WTC11 (cell line): ENCODE results near the gene ADAMTS8. TPM values are rescaled to one million over a fixed set of nuclear protein-coding genes. Genes with fewer than 3 reads are reported as not detected.

Experiments used
- ATAC-seq: fragments of 200-7000 bp; cut with Tn5 transposase; 2 replicates; pipeline ENCODE4 v1.10.0; 2021; ENCODE audit warnings: mild to moderate bottlenecking, moderate library complexity
- CTCF ChIA-PET: fragments of 300-600 bp; sonication (Branson Sonifier 250); formaldehyde crosslinking; loops from one replicate; lab custom pipeline; 2021; ENCODE audit warnings: antibody characterized with exemption; lab: Charles Lee
- POLR2A ChIA-PET: fragments of 350-600 bp; sonication (Branson Sonifier 250); formaldehyde crosslinking; loops from one replicate; lab custom pipeline; 2021; ENCODE audit warnings: antibody characterized with exemption; lab: Charles Lee
- DNase-seq: peaks from one replicate; pipeline ENCODE4 v3.0.0; 2021; ENCODE audit warnings: low spot score
- H3K27ac Mint-ChIP-seq: 2 replicates; pipeline ENCODE4 v1.8.0; 2021; ENCODE audit warnings: mixed read lengths
- H3K27me3 Mint-ChIP-seq: 2 replicates; pipeline ENCODE4 v1.8.0; 2021; ENCODE audit warnings: low read depth, mild to moderate bottlenecking, moderate library complexity, mixed read lengths
- H3K36me3 Mint-ChIP-seq: 2 replicates; pipeline ENCODE4 v1.8.0; 2021; ENCODE audit warnings: mixed read lengths
- H3K4me1 Mint-ChIP-seq: 2 replicates; pipeline ENCODE4 v1.8.0; 2022; ENCODE audit warnings: mixed read lengths
- H3K4me3 Mint-ChIP-seq: 2 replicates; pipeline ENCODE4 v1.8.0; 2021; ENCODE audit warnings: mild to moderate bottlenecking, moderate library complexity, mixed read lengths
- H3K9me3 Mint-ChIP-seq: 2 replicates; pipeline ENCODE4 v1.8.0; 2021; ENCODE audit warnings: mixed read lengths
- E2F4 ChIP-seq: sonication (generic); formaldehyde crosslinking; IDR thresholded peaks from 2 replicates; pipeline ENCODE4 v1.8.1; 2022; ENCODE audit warnings: low read depth, mild to moderate bottlenecking, moderate library complexity, missing genetic modification reagents, borderline replicate concordance
- EMX1 ChIP-seq: fragments of 250-450 bp; sonication (Bioruptor Pico); IDR thresholded peaks from 2 replicates; pipeline ENCODE4 v1.8.0; 2021; ENCODE audit warnings: mild to moderate bottlenecking
- ERG ChIP-seq: fragments of 250-450 bp; sonication (Bioruptor Pico); IDR thresholded peaks from 2 replicates; pipeline ENCODE4 v1.8.0; 2021; ENCODE audit warnings: mild to moderate bottlenecking
- ETV6 ChIP-seq: sonication (generic); formaldehyde crosslinking; IDR thresholded peaks from 2 replicates; pipeline ENCODE4 v1.8.1; 2022; ENCODE audit warnings: mild to moderate bottlenecking, missing genetic modification reagents
- FOXP1 ChIP-seq: sonication (generic); formaldehyde crosslinking; IDR thresholded peaks from 2 replicates; pipeline ENCODE4 v1.8.0; 2022; ENCODE audit warnings: missing genetic modification reagents, mild to moderate bottlenecking, moderate library complexity, borderline replicate concordance
- GTF2I ChIP-seq: fragments of 250-450 bp; sonication (Bioruptor Pico); conservative IDR thresholded peaks from 2 replicates; pipeline ENCODE4 v1.4.0; 2021; ENCODE audit warnings: mild to moderate bottlenecking
- HMGXB4 ChIP-seq: sonication (generic); formaldehyde crosslinking; IDR thresholded peaks from 2 replicates; pipeline ENCODE4 v1.8.1; 2023; ENCODE audit warnings: mild to moderate bottlenecking, moderate library complexity, missing genetic modification reagents
- IRF2 ChIP-seq: sonication (generic); formaldehyde crosslinking; IDR thresholded peaks from 2 replicates; pipeline ENCODE4 v1.8.0; 2022; ENCODE audit warnings: low read depth, missing genetic modification reagents, borderline replicate concordance
- NFATC4 ChIP-seq: fragments of 250-450 bp; sonication (Bioruptor Pico); IDR thresholded peaks from 2 replicates; pipeline ENCODE4 v1.9.0; 2021; ENCODE audit warnings: mild to moderate bottlenecking
- TCF7 ChIP-seq: sonication (generic); formaldehyde crosslinking; IDR thresholded peaks from 2 replicates; pipeline ENCODE4 v1.8.0; 2022; ENCODE audit warnings: mild to moderate bottlenecking, low read depth, missing genetic modification reagents, moderate library complexity
- TEAD4 ChIP-seq: sonication (generic); formaldehyde crosslinking; IDR thresholded peaks from 2 replicates; pipeline ENCODE4 v1.8.0; 2022; ENCODE audit warnings: mild to moderate bottlenecking, missing genetic modification reagents
- ZNF263 ChIP-seq: sonication (generic); formaldehyde crosslinking; IDR thresholded peaks from 2 replicates; pipeline ENCODE4 v1.8.1; 2022; ENCODE audit warnings: low read depth, mild to moderate bottlenecking, moderate library complexity, missing genetic modification reagents
- ZNF416 ChIP-seq: fragments of 250-450 bp; sonication (Bioruptor Pico); IDR thresholded peaks from 2 replicates; pipeline ENCODE4 v1.9.0; 2021; ENCODE audit warnings: mild to moderate bottlenecking, inconsistent platforms
- ZNF671 ChIP-seq: fragments of 250-450 bp; sonication (Bioruptor Pico); IDR thresholded peaks from 2 replicates; pipeline ENCODE4 v1.8.0; 2021; ENCODE audit warnings: mild to moderate bottlenecking
- total RNA-seq: library from RNA; stranded (reverse); gene quantifications from 3 replicates; pipeline ENCODE4 v1.2.3, GENCODE V29; 2021
- TF ChIP-seq, protein P1 (sequence below): sonication (generic); formaldehyde crosslinking; IDR thresholded peaks from 2 replicates; pipeline ENCODE4 v1.8.0; 2022; ENCODE audit warnings: mild to moderate bottlenecking, missing genetic modification reagents
- TF ChIP-seq, protein P2 (sequence below): sonication (generic); formaldehyde crosslinking; IDR thresholded peaks from 2 replicates; pipeline ENCODE4 v1.8.1; 2023; ENCODE audit warnings: mild to moderate bottlenecking, missing genetic modification reagents, borderline replicate concordance
- TF ChIP-seq, protein P3 (sequence below): sonication (generic); formaldehyde crosslinking; IDR thresholded peaks from 2 replicates; pipeline ENCODE4 v1.8.0; 2023; ENCODE audit warnings: missing genetic modification reagents
- TF ChIP-seq, protein P4 (sequence below): sonication (generic); formaldehyde crosslinking; IDR thresholded peaks from 2 replicates; pipeline ENCODE4 v1.8.1; 2022; ENCODE audit warnings: mild to moderate bottlenecking, moderate library complexity, missing genetic modification reagents
- TF ChIP-seq, protein P5 (sequence below): fragments of 250-450 bp; sonication (Bioruptor Pico); IDR thresholded peaks from 2 replicates; pipeline ENCODE4 v1.9.0; 2021; ENCODE audit warnings: mild to moderate bottlenecking

Gene ADAMTS8
- total RNA-seq, 1 experiment from 2014 or later = 9.9 TPM

DNA sequence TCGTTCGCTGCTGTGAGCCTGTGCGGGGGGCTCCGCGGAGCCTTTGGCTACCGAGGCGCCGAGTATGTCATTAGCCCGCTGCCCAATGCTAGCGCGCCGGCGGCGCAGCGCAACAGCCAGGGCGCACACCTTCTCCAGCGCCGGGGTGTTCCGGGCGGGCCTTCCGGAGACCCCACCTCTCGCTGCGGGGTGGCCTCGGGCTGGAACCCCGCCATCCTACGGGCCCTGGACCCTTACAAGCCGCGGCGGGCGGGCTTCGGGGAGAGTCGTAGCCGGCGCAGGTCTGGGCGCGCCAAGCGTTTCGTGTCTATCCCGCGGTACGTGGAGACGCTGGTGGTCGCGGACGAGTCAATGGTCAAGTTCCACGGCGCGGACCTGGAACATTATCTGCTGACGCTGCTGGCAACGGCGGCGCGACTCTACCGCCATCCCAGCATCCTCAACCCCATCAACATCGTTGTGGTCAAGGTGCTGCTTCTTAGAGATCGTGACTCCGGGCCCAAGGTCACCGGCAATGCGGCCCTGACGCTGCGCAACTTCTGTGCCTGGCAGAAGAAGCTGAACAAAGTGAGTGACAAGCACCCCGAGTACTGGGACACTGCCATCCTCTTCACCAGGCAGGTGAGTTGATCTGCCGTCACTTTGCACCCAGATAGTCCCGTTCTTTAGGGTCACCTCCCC, 21.0 kb upstream of the ADAMTS8 start:
- peaks cover 10% of the 10 kb centered on the region for H3K4me1 Mint-ChIP-seq
- ATAC-seq (peak; percentile 1; the same call in 1 of the 2 replicates), DNase-seq (peak; percentile 43)
- H3K9me3 Mint-ChIP-seq = no peaks in the 10 kb centered on the region
- no peak overlapping the region for H3K27ac Mint-ChIP-seq
- peaks cover 91% of the 10 kb centered on the region for H3K27me3 Mint-ChIP-seq
- H3K36me3 Mint-ChIP-seq = no peaks in the 10 kb centered on the region
- ChIA-PET CTCF (interaction anchor here (0.6 to 2.7 kb wide), 15 partner anchors 8 to 467 kb away, joined by 3 to 12 read pairs (median 3); partner anchors contain the start of gene SNX19), POLR2A (no interaction called here)
- peak overlapping the region; percentile 79 for H3K4me3 Mint-ChIP-seq
- TF ChIP-seq TCF7 (0 out of 2 replicates have a peak, but pooled peaks have one; percentile 0), GTF2I (CRISPR knock-in tag) (no peak), E2F4 (CRISPR knock-in tag) (0 out of 2 replicates have a peak, but pooled peaks have one; percentile 18), ERG (CRISPR knock-in tag) (no peak), NFATC4 (CRISPR knock-in tag) (no peak), IRF2 (peak; percentile 61; the same call in 1 of the 2 replicates), ZNF263 (CRISPR knock-in tag) (no peak), ZNF416 (CRISPR knock-in tag) (no peak)
- TF ChIP-seq, protein P1, sequence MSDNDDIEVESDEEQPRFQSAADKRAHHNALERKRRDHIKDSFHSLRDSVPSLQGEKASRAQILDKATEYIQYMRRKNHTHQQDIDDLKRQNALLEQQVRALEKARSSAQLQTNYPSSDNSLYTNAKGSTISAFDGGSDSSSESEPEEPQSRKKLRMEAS = no peak
- TF ChIP-seq, protein P2, sequence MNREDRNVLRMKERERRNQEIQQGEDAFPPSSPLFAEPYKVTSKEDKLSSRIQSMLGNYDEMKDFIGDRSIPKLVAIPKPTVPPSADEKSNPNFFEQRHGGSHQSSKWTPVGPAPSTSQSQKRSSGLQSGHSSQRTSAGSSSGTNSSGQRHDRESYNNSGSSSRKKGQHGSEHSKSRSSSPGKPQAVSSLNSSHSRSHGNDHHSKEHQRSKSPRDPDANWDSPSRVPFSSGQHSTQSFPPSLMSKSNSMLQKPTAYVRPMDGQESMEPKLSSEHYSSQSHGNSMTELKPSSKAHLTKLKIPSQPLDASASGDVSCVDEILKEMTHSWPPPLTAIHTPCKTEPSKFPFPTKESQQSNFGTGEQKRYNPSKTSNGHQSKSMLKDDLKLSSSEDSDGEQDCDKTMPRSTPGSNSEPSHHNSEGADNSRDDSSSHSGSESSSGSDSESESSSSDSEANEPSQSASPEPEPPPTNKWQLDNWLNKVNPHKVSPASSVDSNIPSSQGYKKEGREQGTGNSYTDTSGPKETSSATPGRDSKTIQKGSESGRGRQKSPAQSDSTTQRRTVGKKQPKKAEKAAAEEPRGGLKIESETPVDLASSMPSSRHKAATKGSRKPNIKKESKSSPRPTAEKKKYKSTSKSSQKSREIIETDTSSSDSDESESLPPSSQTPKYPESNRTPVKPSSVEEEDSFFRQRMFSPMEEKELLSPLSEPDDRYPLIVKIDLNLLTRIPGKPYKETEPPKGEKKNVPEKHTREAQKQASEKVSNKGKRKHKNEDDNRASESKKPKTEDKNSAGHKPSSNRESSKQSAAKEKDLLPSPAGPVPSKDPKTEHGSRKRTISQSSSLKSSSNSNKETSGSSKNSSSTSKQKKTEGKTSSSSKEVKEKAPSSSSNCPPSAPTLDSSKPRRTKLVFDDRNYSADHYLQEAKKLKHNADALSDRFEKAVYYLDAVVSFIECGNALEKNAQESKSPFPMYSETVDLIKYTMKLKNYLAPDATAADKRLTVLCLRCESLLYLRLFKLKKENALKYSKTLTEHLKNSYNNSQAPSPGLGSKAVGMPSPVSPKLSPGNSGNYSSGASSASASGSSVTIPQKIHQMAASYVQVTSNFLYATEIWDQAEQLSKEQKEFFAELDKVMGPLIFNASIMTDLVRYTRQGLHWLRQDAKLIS (CRISPR knock-in tag) = no peak

DNA sequence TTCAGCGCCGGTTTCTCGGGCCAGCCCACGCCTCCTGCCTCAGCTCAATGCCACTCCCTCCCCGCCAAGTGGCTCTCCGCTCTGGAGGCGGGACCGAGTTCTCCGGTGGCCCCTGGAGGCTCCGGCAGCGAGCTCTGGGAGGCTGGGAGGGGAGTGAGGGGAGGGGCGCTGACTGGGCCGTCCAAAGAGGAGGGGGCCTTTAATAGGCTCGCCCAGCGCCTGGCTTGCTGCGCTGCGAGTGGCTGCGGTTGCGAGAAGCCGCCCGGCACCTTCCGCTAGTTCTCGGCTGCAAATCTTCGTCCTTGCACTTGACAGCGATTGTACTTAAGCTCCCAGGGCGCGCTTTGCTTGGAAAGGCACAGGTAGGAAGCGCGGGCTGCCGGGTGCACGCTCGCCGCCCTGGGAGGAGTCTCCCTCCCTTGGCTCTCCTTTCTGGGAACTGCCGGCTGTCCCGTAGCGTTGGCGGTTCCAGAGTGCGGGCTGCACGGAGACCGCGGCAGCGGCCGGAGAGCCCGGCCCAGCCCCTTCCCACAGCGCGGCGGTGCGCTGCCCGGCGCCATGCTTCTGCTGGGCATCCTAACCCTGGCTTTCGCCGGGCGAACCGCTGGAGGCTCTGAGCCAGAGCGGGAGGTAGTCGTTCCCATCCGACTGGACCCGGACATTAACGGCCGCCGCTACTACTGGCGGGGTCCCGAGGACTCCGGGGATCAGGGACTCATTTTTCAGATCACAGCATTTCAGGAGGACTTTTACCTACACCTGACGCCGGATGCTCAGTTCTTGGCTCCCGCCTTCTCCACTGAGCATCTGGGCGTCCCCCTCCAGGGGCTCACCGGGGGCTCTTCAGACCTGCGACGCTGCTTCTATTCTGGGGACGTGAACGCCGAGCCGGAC, 20.3 kb upstream of the ADAMTS8 start, which contains the start of gene ADAMTS15:
Gene ADAMTS15, plus strand, starts transcription at position 230 of the 894 bp plus-strand sequence. Its CDS starts 329 bp downstream, at position 559.
- H3K36me3 Mint-ChIP-seq = no peaks in the 10 kb centered on the region
- H3K4me3 Mint-ChIP-seq = peak within 1 kb of the TSS; percentile 79
- peaks cover 10% of the 10 kb centered on the region for H3K4me1 Mint-ChIP-seq
- ChIA-PET CTCF (interaction anchor here (0.5 to 2.6 kb wide), 13 partner anchors 11 to 468 kb away, joined by 3 to 20 read pairs (median 5); partner anchors contain the start of gene SNX19), POLR2A (interaction anchor here (0.6 to 1.3 kb wide), 6 partner anchors 14 to 468 kb away, joined by 3 to 5 read pairs (median 4); partner anchors contain the start of gene SNX19)
- no peaks in the 10 kb centered on the region for H3K9me3 Mint-ChIP-seq
- DNase-seq = peak; percentile 91
- H3K27me3 Mint-ChIP-seq = peaks cover 85% of the 10 kb centered on the region
- peak; percentile 84 for ATAC-seq
- H3K27ac Mint-ChIP-seq = no peak within 1 kb of the TSS
- TF ChIP-seq ETV6 (CRISPR knock-in tag) = peak; percentile 53
- peak; percentile 69; the same call in 1 of the 2 replicates for TF ChIP-seq FOXP1 (CRISPR knock-in tag)
- TF ChIP-seq ZNF671 (CRISPR knock-in tag) = no peak
- peak; percentile 81 for TF ChIP-seq HMGXB4 (CRISPR knock-in tag)
- TF ChIP-seq, protein P3, sequence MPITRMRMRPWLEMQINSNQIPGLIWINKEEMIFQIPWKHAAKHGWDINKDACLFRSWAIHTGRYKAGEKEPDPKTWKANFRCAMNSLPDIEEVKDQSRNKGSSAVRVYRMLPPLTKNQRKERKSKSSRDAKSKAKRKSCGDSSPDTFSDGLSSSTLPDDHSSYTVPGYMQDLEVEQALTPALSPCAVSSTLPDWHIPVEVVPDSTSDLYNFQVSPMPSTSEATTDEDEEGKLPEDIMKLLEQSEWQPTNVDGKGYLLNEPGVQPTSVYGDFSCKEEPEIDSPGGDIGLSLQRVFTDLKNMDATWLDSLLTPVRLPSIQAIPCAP (CRISPR knock-in tag) = no peak
- no peak for TF ChIP-seq EMX1 (CRISPR knock-in tag)
- TF ChIP-seq, protein P4, sequence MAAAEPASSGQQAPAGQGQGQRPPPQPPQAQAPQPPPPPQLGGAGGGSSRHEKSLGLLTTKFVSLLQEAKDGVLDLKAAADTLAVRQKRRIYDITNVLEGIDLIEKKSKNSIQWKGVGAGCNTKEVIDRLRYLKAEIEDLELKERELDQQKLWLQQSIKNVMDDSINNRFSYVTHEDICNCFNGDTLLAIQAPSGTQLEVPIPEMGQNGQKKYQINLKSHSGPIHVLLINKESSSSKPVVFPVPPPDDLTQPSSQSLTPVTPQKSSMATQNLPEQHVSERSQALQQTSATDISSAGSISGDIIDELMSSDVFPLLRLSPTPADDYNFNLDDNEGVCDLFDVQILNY (CRISPR knock-in tag) = peak; percentile 80; the same call in 1 of the 2 replicates
- TF ChIP-seq, protein P5, sequence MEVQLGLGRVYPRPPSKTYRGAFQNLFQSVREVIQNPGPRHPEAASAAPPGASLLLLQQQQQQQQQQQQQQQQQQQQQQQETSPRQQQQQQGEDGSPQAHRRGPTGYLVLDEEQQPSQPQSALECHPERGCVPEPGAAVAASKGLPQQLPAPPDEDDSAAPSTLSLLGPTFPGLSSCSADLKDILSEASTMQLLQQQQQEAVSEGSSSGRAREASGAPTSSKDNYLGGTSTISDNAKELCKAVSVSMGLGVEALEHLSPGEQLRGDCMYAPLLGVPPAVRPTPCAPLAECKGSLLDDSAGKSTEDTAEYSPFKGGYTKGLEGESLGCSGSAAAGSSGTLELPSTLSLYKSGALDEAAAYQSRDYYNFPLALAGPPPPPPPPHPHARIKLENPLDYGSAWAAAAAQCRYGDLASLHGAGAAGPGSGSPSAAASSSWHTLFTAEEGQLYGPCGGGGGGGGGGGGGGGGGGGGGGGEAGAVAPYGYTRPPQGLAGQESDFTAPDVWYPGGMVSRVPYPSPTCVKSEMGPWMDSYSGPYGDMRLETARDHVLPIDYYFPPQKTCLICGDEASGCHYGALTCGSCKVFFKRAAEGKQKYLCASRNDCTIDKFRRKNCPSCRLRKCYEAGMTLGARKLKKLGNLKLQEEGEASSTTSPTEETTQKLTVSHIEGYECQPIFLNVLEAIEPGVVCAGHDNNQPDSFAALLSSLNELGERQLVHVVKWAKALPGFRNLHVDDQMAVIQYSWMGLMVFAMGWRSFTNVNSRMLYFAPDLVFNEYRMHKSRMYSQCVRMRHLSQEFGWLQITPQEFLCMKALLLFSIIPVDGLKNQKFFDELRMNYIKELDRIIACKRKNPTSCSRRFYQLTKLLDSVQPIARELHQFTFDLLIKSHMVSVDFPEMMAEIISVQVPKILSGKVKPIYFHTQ (CRISPR knock-in tag) = no peak
- TF ChIP-seq TEAD4 = no peak
